GM23248 (cell line): ENCODE data around the gene SV2C.

Experiments used
- EZH2 ChIP-seq: fragments of 200-600 bp; sonication (generic); IDR thresholded peaks from 2 replicates; pipeline ENCODE4 v1.6.1; 2018; ENCODE audit warnings: antibody characterized with exemption, mild to moderate bottlenecking; ENCODE audit not compliant: insufficient read depth, poor library complexity, severe bottlenecking
- EZH2phosphoT487 ChIP-seq: fragments of 200-600 bp; sonication (generic); IDR thresholded peaks from 2 replicates; pipeline ENCODE4 v1.6.1; 2018; ENCODE audit warnings: antibody characterized with exemption, moderate library complexity, mild to moderate bottlenecking, low read depth; ENCODE audit not compliant: insufficient read depth

DNA sequence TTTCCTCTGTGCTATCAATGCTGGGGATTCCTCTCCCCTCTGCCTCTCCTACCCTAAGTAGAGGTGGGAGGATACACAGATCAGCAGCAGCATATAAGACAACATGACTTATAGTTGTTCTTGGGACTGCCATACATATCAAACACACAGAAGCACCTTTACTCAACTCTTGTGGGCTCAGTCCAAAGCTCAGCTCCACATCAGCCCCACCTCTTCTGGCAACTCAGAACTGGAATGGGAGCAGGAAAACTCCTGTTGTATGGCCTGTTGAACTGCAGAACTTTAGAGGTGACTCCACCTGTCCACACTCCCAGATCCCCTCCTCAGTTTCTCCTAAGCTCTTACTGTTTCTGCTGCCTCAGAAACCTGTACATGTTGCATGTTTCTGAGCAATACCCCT lies 127.8 kb downstream of the SV2C start:
- TF ChIP-seq EZH2 (no peak), EZH2phosphoT487 (no peak)
